HG03103 (cell line): Measurements from ENCODE around the gene MYO3A.

Source experiments
- ATAC-seq: cut with Tn5 transposase; IDR thresholded peaks from one replicate; pipeline ENCODE4 v1.9.1; 2021; ENCODE audit warnings: low read depth; ENCODE audit not compliant: unreplicated experiment

Gene MYO3A

GRCh38 chr10:26254616-26255015, 320.6 kb downstream of the MYO3A start:
- ATAC-seq, result no peak

GRCh38 chr10:26259341-26259740, 325.3 kb downstream of the MYO3A start:
- ATAC-seq, result no peak
